Osteoblast (primary cell): ENCODE results near the gene CABP7. TPM values are rescaled to one million over a fixed set of nuclear protein-coding genes. Genes with fewer than 3 reads are reported as not detected.
A peak's percentile ranks its signal among the peaks of the same experiment; 100 is the strongest.

Source experiments
- DNase-seq: peaks from one replicate; pipeline ENCODE4 v3.0.0; 2011; ENCODE audit warnings: low spot score, mixed read lengths; ENCODE audit not compliant: insufficient read length; ENCODE audit errors: missing footprints
- H2AFZ ChIP-seq: 2 replicates; pipeline ENCODE4 v1.6.0; 2011; ENCODE audit warnings: mild to moderate bottlenecking, low read length
- H3K27ac ChIP-seq: 2 replicates; pipeline ENCODE4 v1.5.1; 2011; ENCODE audit warnings: mild to moderate bottlenecking, low read depth, low read length, moderate library complexity
- H3K27me3 ChIP-seq: 2 replicates; pipeline ENCODE4 v1.6.0; 2012; ENCODE audit warnings: mild to moderate bottlenecking, control low read depth, inconsistent platforms, low read length, moderate library complexity; ENCODE audit not compliant: insufficient read depth
- H3K36me3 ChIP-seq: 2 replicates; pipeline ENCODE4 v1.5.1; 2011; ENCODE audit warnings: mild to moderate bottlenecking, low read length, control low read depth, moderate library complexity; ENCODE audit not compliant: insufficient read depth
- H3K4me1 ChIP-seq: 2 replicates; pipeline ENCODE4 v1.5.1; 2011; ENCODE audit warnings: mild to moderate bottlenecking, low read length, control low read depth, moderate library complexity; ENCODE audit not compliant: insufficient read depth
- H3K4me2 ChIP-seq: 2 replicates; pipeline ENCODE4 v1.6.0; 2011; ENCODE audit warnings: mild to moderate bottlenecking, low read length; ENCODE audit not compliant: insufficient read depth
- H3K4me3 ChIP-seq: fragments of 200-600 bp; sonication (generic); 3 replicates; pipeline ENCODE4 v1.5.1; 2012; ENCODE audit warnings: mild to moderate bottlenecking, low read length, inconsistent platforms; ENCODE audit not compliant: insufficient read depth
- H3K79me2 ChIP-seq: 2 replicates; pipeline ENCODE4 v1.6.0; 2012; ENCODE audit warnings: mild to moderate bottlenecking, low read length, control low read depth, inconsistent platforms; ENCODE audit not compliant: insufficient read depth
- H3K9me3 ChIP-seq: 2 replicates; pipeline ENCODE4 v1.5.1; 2011; ENCODE audit warnings: low read depth, low read length, control low read depth
- H4K20me1 ChIP-seq: 2 replicates; pipeline ENCODE4 v1.6.0; 2012; ENCODE audit warnings: mild to moderate bottlenecking, low read length, control low read depth; ENCODE audit not compliant: insufficient read depth
- total RNA-seq: library from RNA; depleted of rRNA; stranded (reverse); fragments of >200 nt; gene quantifications from 2 replicates; pipeline ENCODE4 v1.2.3, GENCODE V29; 2012
- TF ChIP-seq, protein P1 (sequence below): IDR thresholded peaks from 2 replicates; pipeline ENCODE4 v1.5.1; 2011; ENCODE audit warnings: mild to moderate bottlenecking, low read depth, low read length, moderate library complexity; ENCODE audit errors: extremely low read depth

Gene CABP7
- total RNA-seq, 1 donor, result not detected

DNA sequence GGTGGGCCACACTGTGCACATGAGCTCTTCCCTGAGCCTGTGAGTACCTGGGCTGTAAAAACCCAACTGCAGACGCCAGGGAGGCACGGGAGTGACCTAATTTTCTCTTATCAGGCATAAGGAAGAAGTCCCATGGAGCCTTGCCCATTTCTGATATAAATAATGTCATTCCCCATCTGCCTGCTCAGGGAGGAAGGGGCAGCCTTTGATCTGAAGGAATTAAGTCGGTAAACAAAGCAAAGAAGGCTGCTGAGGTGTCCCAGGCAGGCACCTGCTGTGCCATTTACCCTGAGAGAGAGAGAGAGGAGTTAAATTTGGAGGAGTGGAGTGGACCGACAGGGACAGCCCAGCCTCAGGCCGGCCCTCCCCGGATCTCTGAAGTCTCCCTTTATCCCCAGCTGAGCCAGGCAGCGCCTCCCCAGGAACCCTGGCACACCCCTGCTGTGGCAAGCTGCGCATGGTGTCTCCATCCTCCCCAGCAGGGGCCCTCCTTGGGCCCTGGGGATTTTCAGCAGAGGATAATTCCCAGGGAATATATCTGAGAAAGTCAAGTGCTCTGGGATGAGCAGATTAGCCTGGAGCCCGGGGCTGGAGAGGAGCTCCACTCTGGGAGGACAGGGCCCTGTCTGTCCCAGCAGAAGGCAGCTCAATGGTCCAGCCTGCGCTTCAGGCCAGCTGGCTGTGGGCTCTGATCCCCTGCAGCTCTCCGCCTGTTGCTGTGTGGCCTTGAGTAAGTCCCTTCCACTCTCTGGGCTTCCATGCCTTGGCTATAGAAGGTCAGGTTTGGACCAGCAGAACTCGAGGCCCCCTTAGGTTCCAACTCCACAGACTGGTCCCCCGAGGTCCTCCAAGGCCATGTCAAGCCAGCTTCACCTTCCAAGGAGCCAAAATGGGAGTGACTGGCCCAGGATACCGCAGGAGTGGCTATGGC is 17.5 kb upstream of the CABP7 start:
- DNase-seq, result peak; percentile 87
- H3K27ac ChIP-seq, result no peak overlapping the region
- H3K4me1 ChIP-seq, result peaks cover 23% of the 10 kb centered on the region
- H4K20me1 ChIP-seq, result peaks cover 9% of the 10 kb centered on the region
- H3K4me3 ChIP-seq, result no peak overlapping the region
- TF ChIP-seq, protein P1, sequence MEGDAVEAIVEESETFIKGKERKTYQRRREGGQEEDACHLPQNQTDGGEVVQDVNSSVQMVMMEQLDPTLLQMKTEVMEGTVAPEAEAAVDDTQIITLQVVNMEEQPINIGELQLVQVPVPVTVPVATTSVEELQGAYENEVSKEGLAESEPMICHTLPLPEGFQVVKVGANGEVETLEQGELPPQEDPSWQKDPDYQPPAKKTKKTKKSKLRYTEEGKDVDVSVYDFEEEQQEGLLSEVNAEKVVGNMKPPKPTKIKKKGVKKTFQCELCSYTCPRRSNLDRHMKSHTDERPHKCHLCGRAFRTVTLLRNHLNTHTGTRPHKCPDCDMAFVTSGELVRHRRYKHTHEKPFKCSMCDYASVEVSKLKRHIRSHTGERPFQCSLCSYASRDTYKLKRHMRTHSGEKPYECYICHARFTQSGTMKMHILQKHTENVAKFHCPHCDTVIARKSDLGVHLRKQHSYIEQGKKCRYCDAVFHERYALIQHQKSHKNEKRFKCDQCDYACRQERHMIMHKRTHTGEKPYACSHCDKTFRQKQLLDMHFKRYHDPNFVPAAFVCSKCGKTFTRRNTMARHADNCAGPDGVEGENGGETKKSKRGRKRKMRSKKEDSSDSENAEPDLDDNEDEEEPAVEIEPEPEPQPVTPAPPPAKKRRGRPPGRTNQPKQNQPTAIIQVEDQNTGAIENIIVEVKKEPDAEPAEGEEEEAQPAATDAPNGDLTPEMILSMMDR, result no peak
- no peak overlapping the region for H2AFZ ChIP-seq
- H3K27me3 ChIP-seq, result peaks cover 13% of the 10 kb centered on the region
- H3K79me2 ChIP-seq, result no peaks in the 10 kb centered on the region
- H3K9me3 ChIP-seq, result no peaks in the 10 kb centered on the region
- peaks cover under 1% of the 10 kb centered on the region for H3K36me3 ChIP-seq
- no peak overlapping the region for H3K4me2 ChIP-seq

DNA sequence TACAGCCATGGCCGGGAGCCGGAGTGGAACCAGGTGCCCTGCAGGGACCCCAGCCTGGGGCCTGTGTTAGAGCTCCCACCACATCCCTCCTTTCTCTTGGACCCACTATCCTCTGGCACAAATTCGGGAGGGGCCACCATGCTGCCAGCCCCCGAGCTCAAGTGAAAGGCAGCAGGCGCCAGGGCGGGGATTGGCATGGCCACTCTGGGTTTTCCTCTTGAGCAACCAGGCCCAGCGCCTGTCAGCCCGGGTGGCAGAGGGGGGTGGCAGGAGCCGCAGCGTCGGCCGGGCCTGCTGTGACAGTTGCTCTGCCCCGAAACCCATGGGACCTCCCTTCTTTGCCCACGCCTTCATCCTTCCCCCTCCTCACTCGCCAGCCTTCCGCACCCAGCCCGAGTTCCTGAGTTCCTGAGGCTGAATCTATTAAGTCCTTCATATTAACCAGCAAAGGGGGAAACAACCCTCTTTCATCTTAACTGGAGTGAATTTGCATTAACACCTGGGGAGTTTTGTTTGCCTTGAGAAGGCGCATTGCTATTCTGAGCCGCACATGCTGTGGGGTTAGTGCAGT is 16.8 kb upstream of the CABP7 start:
- Histone ChIP-seq H3K4me2 (no peak overlapping the region), H3K4me1 (peaks cover 23% of the 10 kb centered on the region), H2AFZ (no peak overlapping the region), H3K27ac (no peak overlapping the region), H3K4me3 (no peak overlapping the region), H3K36me3 (no peaks in the 10 kb centered on the region), H4K20me1 (peaks cover 9% of the 10 kb centered on the region), H3K27me3 (peaks cover 13% of the 10 kb centered on the region), H3K79me2 (no peaks in the 10 kb centered on the region), H3K9me3 (no peaks in the 10 kb centered on the region)
- peak; percentile 73 for DNase-seq
- TF ChIP-seq, protein P1, result no peak

DNA sequence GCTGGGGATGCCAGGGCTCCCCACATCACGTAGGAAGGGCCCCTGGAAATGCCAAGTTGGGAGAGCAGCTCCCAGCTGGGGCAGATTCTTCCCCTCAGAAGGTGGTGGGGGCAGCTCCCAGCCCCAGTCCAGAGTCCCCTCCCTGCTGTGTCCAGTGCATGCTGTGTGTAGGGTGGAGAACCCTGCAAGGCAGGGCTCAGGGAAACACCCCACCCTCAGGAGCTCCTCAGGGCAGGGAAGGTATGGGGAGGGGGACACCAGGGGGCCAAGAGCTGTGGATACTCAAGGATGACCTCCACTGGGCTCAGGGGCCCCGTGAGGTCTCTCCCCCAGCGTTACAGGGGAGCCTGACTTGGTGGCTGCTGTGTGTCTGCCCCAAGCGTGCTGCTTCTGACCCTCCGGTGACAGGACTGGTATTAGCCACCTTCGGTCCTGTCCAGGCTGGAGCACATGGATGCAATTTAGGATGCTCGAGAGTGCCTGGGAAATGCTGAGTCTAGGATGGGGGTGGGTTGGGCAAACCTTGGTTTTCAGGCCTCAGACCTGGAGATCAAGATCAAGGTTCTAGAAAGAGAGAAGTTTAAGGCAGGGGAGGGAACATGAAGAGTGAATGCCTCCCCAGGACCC is 16.1 kb upstream of the CABP7 start:
- Histone ChIP-seq H3K4me3 (no peak overlapping the region), H3K27me3 (peaks cover 13% of the 10 kb centered on the region), H3K27ac (no peak overlapping the region), H4K20me1 (peaks cover 9% of the 10 kb centered on the region), H3K36me3 (no peaks in the 10 kb centered on the region), H3K4me2 (no peak overlapping the region), H2AFZ (no peak overlapping the region), H3K9me3 (no peaks in the 10 kb centered on the region), H3K79me2 (no peaks in the 10 kb centered on the region), H3K4me1 (peaks cover 23% of the 10 kb centered on the region)
- TF ChIP-seq, protein P1, result no peak
- peak; percentile 47 for DNase-seq
